Measurements from ENCODE around the gene VTI1A.

Gene VTI1A

DNA sequence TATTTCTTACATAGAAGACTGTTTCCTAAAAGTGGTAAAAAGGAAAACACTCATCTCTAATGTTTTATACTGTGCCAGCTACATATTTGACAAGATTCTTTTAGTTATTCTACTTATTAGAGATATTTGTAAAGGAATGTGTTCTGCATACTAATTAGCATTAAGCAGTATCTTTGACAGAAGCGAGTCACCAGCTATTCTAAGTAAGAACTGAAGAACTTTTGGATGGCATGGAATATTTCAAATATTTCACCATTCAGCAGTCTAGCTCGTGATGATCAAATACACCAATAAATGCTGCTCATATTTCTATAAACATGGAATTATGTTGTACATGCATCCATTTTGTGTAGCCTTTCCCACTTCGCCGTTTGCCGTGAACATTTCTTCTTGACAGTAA, 261.4 kb downstream of the VTI1A start:
- Histone ChIP-seq H3K9me3 (ENCODE audit: low read length) (no peaks in the 10 kb centered on the region), H3K4me1 (ENCODE audit: insufficient read depth, low read length) (peaks cover 14% of the 10 kb centered on the region), H2AFZ (ENCODE audit: low read depth, low read length) (no peak overlapping the region), H3K4me3 (ENCODE audit: low read length) (no peak overlapping the region), H3K36me3 (ENCODE audit: insufficient read depth, low read length) (no peaks in the 10 kb centered on the region), H3K27me3 (ENCODE audit: insufficient read depth, low read length) (no peaks in the 10 kb centered on the region)

DNA sequence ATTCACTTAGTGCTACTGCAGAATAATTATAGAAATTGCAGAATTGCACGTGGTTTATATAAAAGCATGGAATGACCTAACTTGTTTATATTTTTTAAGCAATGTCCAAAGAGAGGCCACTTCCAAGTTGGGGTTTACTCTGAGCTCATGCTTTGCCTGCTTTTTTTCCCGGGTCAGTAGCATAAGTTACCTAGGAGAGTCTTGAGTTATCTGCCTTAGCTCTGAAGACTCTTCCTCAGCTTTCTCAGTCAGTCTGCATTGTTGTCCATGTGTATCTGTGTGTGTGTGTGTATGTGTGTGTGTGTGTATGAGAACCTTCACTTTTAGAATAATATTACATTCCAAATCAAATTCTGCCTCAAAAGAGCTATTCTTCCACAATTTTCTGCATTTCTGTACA, 263.5 kb downstream of the VTI1A start:
- H3K27me3 ChIP-seq (ENCODE audit: insufficient read depth, low read length): no peaks in the 10 kb centered on the region

DNA sequence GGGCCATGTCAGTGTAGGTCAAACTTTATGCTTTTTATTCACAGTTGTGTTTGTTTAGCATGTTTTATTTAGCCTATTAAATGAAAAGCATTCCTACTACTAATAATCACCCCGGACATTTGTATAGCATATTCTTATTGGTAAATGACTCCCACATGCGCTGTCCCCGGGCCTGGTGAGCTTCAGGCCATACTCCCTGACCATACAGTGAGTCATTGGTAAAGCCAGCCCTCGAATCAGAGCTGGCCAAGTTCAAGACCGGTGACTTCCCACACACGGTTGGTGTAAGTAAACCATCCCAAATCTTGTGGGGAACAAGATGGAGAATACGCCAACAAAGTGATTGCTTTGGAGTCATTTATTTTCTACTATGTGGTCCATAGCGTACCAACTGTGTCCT, 264.4 kb downstream of the VTI1A start:
- H3K4me1 ChIP-seq (ENCODE audit: insufficient read depth, low read length): peaks cover 14% of the 10 kb centered on the region
- H3K27me3 ChIP-seq (ENCODE audit: insufficient read depth, low read length): no peaks in the 10 kb centered on the region
- H3K9me3 ChIP-seq (ENCODE audit: low read length): no peaks in the 10 kb centered on the region
- H3K4me3 ChIP-seq (ENCODE audit: low read length): no peak overlapping the region
- no peak overlapping the region for H2AFZ ChIP-seq (ENCODE audit: low read depth, low read length)
- no peaks in the 10 kb centered on the region for H3K36me3 ChIP-seq (ENCODE audit: insufficient read depth, low read length)

More for the DNA sequence above, 263.5 kb downstream of the VTI1A start:
- Histone ChIP-seq H3K4me3 (ENCODE audit: low read length) (no peak overlapping the region), H2AFZ (ENCODE audit: low read depth, low read length) (no peak overlapping the region), H3K36me3 (ENCODE audit: insufficient read depth, low read length) (no peaks in the 10 kb centered on the region), H3K9me3 (ENCODE audit: low read length) (no peaks in the 10 kb centered on the region), H3K4me1 (ENCODE audit: insufficient read depth, low read length) (peaks cover 14% of the 10 kb centered on the region)

DNA sequence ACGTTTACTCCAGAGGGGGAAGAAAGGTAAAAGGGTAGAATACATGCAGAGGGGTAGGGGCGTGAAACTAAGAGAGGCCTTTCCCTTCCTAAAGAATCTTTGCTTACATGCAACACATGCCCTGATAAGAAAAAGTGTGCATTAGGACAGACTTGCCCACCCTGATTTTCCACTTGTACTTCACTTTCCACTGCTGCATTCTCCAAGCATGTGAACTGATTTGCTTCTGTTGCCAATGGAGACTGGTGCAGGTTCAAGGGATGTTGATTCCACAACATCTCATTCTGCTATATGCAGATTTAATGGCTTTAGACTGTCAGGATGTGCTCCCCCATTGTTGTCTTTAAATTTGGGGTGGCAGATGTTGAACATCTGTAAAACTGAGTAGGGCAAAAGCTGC, 265.5 kb downstream of the VTI1A start:
- H3K27me3 ChIP-seq (ENCODE audit: insufficient read depth, low read length): no peaks in the 10 kb centered on the region
- no peak overlapping the region for H2AFZ ChIP-seq (ENCODE audit: low read depth, low read length)
- H3K4me3 ChIP-seq (ENCODE audit: low read length): no peak overlapping the region
- H3K36me3 ChIP-seq (ENCODE audit: insufficient read depth, low read length): no peaks in the 10 kb centered on the region
- H3K9me3 ChIP-seq (ENCODE audit: low read length): no peaks in the 10 kb centered on the region
- peaks cover 21% of the 10 kb centered on the region for H3K4me1 ChIP-seq (ENCODE audit: insufficient read depth, low read length)

DNA sequence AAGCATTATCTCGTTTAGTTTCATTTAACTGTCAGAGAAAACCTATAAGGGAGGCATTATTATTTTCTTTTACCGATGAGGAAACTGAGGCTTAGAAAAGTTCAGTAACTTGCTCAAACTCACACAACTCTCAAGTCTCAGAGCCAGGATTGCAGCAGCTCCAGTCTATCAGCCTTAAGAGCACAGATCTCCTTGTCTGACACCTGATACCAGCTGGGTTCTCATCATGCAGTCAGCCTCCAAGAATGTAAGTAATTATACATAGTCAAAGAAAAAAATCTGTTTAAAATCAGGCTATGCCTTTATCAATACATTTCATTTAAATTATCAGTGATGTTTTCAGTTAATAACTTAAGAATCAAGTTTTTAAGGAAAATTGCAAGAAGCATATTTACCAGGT, 266.4 kb downstream of the VTI1A start:
- H2AFZ ChIP-seq (ENCODE audit: low read depth, low read length): no peak overlapping the region
- H3K9me3 ChIP-seq (ENCODE audit: low read length): no peaks in the 10 kb centered on the region
- H3K27me3 ChIP-seq (ENCODE audit: insufficient read depth, low read length): no peaks in the 10 kb centered on the region
- peaks cover 21% of the 10 kb centered on the region for H3K4me1 ChIP-seq (ENCODE audit: insufficient read depth, low read length)
- H3K4me3 ChIP-seq (ENCODE audit: low read length): no peak overlapping the region
- no peaks in the 10 kb centered on the region for H3K36me3 ChIP-seq (ENCODE audit: insufficient read depth, low read length)

DNA sequence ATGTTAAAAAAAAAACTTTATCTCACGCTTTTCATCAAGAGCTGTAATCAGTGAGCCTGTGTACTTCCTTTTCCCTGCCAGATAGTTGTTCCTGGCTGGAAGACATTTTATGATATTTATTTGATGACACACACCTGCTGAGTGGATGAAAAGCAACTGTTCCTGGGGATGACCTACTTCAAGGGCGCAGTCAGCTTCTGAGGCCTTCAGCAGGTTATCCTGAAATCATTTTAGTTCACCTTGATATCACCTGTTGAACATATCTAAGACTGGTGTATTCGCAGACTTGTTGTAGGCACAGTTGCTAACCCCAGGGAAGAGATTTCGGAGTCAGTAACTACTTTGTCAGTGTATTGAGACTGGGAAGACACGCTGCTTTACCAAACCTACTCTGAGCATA, 268.6 kb downstream of the VTI1A start:
- no peaks in the 10 kb centered on the region for H3K9me3 ChIP-seq (ENCODE audit: low read length)
- H3K27me3 ChIP-seq (ENCODE audit: insufficient read depth, low read length): no peaks in the 10 kb centered on the region
- no peak overlapping the region for H2AFZ ChIP-seq (ENCODE audit: low read depth, low read length)
- no peaks in the 10 kb centered on the region for H3K36me3 ChIP-seq (ENCODE audit: insufficient read depth, low read length)
- peaks cover 14% of the 10 kb centered on the region for H3K4me1 ChIP-seq (ENCODE audit: insufficient read depth, low read length)
- H3K4me3 ChIP-seq (ENCODE audit: low read length): no peak overlapping the region

DNA sequence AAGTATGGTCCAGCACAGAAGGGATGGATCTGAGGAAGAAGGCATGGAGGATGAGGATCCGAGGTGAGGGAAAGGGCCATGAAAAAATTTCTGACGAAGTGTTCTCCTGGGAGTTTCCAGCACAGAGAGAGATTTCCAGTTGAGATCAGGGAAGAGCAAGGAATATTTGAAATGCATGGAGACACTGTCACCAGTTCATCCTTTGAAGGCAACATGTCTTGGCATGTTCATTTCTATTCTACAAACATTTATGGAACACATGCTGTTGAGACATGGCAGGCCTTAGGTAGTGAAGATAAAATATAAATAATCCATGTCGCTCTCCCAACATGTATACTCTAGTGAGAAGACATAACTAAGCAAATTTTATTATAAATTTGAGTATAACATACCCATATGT, 269.1 kb downstream of the VTI1A start:
- Histone ChIP-seq H3K9me3 (ENCODE audit: low read length) (no peaks in the 10 kb centered on the region), H3K27me3 (ENCODE audit: insufficient read depth, low read length) (no peaks in the 10 kb centered on the region), H3K4me3 (ENCODE audit: low read length) (no peak overlapping the region), H3K36me3 (ENCODE audit: insufficient read depth, low read length) (no peaks in the 10 kb centered on the region), H3K4me1 (ENCODE audit: insufficient read depth, low read length) (peaks cover 10% of the 10 kb centered on the region), H2AFZ (ENCODE audit: low read depth, low read length) (no peak overlapping the region)

DNA sequence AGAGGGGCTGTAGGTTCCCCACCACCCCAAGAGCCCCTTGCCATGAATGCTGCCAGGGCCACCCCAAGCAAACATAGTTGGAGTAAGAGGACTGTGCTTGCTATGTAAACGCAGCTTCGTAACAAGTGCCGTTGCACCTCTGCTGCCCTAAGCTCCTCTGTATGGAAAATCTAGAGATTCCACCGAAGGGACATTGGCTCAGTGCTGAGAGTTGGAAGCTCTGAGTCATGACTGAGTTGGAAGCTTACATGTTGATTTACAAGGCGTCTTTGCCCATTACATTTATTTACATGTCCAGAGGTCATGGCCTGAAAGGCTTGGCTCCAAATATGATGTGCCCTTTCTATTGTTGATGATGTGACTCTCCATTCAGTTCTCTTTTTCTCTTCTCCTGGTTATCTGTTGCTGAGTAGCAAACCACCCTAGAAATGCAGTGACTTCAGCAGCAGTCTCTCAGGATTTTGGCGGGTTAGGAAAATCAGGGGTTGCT, 270.0 kb downstream of the VTI1A start:
- Histone ChIP-seq H3K27me3 (ENCODE audit: insufficient read depth, low read length) (no peaks in the 10 kb centered on the region), H3K9me3 (ENCODE audit: low read length) (no peaks in the 10 kb centered on the region), H3K4me3 (ENCODE audit: low read length) (no peak overlapping the region), H2AFZ (ENCODE audit: low read depth, low read length) (no peak overlapping the region), H3K36me3 (ENCODE audit: insufficient read depth, low read length) (no peaks in the 10 kb centered on the region), H3K4me1 (ENCODE audit: insufficient read depth, low read length) (peaks cover 10% of the 10 kb centered on the region)

DNA sequence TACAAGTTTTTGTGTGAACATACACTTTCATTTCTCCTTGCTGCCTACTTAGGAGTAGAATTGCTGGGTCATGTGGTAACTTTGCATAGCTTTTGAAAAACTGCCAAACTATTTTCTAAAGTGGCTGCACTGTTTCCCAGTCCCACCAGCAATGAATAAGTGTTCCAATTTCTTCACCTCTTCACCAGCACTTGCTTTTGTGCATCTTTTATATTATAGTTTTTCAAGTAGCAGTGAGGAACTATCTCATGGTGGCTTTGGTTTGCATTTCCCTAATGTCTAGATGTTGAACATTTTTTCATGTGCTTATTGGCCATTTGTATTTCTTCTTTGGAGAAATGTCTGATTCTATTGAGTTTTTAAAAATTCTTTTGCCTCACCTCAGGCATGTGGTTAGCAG, 273.2 kb downstream of the VTI1A start:
- peaks cover 35% of the 10 kb centered on the region for H3K4me1 ChIP-seq (ENCODE audit: insufficient read depth, low read length)
- H3K4me3 ChIP-seq (ENCODE audit: low read length): no peak overlapping the region
- no peak overlapping the region for H2AFZ ChIP-seq (ENCODE audit: low read depth, low read length)
- no peaks in the 10 kb centered on the region for H3K9me3 ChIP-seq (ENCODE audit: low read length)
- no peaks in the 10 kb centered on the region for H3K27me3 ChIP-seq (ENCODE audit: insufficient read depth, low read length)
- H3K36me3 ChIP-seq (ENCODE audit: insufficient read depth, low read length): no peaks in the 10 kb centered on the region

DNA sequence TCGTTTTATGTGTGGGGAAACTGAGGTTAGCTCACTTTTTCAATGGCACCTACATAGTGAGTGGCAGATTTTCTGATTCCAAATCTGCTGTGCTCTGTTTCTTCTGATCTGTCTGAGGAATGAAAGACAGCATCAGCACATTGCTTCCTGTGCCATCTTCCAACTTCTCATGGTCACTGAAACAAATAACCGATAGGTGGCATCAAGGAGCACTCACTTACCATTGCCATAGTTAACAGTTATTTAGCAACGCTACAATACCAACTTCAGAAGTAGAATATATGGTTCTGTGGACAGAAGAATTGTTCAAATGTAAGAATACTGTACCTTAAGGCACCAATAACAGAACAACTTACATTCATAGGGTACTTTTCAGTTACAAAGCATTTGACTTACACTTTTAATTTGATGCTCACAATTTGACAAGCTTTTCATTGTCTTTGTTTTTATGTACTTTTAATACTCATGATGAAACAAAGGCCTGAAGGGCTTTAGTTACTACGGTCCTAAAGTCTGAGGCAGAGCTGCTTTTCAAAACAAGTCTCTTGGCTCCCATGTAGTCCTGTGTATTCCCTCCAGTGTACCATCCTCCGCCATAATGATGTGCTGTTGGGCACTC, 274.2 kb downstream of the VTI1A start:
- H3K27me3 ChIP-seq (ENCODE audit: insufficient read depth, low read length): no peaks in the 10 kb centered on the region
- no peaks in the 10 kb centered on the region for H3K9me3 ChIP-seq (ENCODE audit: low read length)
- H3K4me3 ChIP-seq (ENCODE audit: low read length): no peak overlapping the region
- no peaks in the 10 kb centered on the region for H3K36me3 ChIP-seq (ENCODE audit: insufficient read depth, low read length)
- H2AFZ ChIP-seq (ENCODE audit: low read depth, low read length): no peak overlapping the region
- peaks cover 35% of the 10 kb centered on the region for H3K4me1 ChIP-seq (ENCODE audit: insufficient read depth, low read length)

DNA sequence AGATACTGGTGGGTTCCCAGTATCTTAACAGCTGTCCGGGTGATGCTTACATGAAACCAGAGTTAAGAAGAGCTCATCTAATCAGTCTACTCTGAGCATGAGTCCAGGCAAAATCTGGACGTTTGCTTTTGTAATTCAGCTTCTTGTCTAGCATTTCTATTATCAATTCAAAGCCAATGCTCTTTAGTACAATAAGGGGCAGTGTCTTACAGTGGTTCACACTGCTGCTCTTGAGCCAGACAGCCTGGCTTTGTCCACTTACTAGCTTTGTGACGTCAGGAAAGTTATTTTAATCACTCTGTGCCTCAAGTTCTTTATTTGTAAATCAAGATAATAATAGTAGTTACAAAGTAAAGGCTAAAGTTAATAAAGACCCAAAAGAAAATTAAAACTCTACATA, 275.7 kb downstream of the VTI1A start:
- H3K4me1 ChIP-seq (ENCODE audit: insufficient read depth, low read length): peaks cover 28% of the 10 kb centered on the region

DNA sequence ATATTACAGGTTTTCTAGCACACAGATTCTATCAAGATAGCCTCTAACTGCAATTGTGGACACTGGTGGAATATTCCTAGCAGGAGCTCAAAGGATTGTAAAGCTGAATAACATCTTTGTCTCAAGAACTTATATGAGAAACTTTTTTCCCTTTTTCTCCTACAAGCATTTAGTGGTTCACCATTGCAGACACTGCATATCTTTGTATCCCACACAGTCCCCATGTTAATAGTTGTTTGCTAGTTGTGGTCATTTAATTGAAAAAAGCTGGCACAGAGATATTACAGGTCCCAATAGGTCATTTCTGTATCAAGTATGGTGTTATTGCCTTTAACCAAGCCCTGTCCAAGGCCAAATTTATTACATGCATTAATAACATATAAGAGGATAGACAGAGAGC, 276.9 kb downstream of the VTI1A start:
- Histone ChIP-seq H3K4me1 (ENCODE audit: insufficient read depth, low read length) (peaks cover 31% of the 10 kb centered on the region), H3K27me3 (ENCODE audit: insufficient read depth, low read length) (no peaks in the 10 kb centered on the region), H3K9me3 (ENCODE audit: low read length) (no peaks in the 10 kb centered on the region), H3K36me3 (ENCODE audit: insufficient read depth, low read length) (no peaks in the 10 kb centered on the region), H2AFZ (ENCODE audit: low read depth, low read length) (no peak overlapping the region), H3K4me3 (ENCODE audit: low read length) (no peak overlapping the region)

More for the DNA sequence above, 275.7 kb downstream of the VTI1A start:
- Histone ChIP-seq H2AFZ (ENCODE audit: low read depth, low read length) (no peak overlapping the region), H3K9me3 (ENCODE audit: low read length) (no peaks in the 10 kb centered on the region), H3K4me3 (ENCODE audit: low read length) (no peak overlapping the region), H3K27me3 (ENCODE audit: insufficient read depth, low read length) (no peaks in the 10 kb centered on the region), H3K36me3 (ENCODE audit: insufficient read depth, low read length) (no peaks in the 10 kb centered on the region)

DNA sequence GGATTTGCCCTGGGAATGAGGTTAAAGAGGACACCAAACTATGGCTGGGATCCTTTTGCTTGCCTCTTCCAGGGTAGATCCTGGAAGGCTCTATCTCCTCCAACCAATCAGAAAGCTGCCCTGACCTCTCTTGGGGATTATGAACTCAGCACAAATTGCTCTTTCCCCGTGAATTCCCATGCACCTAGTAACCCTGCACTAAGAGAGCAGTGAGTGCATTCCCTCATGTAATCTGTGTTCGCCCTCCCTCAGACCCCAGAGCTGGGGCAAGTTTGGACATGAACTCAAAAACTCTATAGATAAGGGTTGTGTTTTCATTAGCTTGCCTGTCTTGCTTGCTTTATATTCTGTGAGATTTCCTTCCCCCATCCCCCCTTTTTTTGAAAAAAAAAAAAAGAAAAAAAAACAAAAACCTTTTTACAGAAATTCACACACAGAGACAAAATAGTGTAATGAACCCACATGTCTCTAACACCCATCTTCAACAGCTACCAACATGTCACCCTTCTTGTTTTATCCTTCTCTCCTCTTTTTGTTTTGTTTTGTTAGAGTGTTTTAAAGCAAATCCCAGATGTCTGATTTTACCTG, 277.5 kb downstream of the VTI1A start:
- H3K36me3 ChIP-seq (ENCODE audit: insufficient read depth, low read length): no peaks in the 10 kb centered on the region
- H2AFZ ChIP-seq (ENCODE audit: low read depth, low read length): no peak overlapping the region
- H3K4me1 ChIP-seq (ENCODE audit: insufficient read depth, low read length): peaks cover 30% of the 10 kb centered on the region
- no peaks in the 10 kb centered on the region for H3K27me3 ChIP-seq (ENCODE audit: insufficient read depth, low read length)
- H3K4me3 ChIP-seq (ENCODE audit: low read length): no peak overlapping the region
- H3K9me3 ChIP-seq (ENCODE audit: low read length): no peaks in the 10 kb centered on the region

Measured in neuron (in vitro differentiated cells).